ENCODE results near the gene KSR2.
"Not testable (repeated sequence)": the region's sequence is repeated elsewhere in the genome, so short reads cannot be mapped to it uniquely, and the experiment has no call there.

Gene KSR2

GRCh38 chr12:117679776-117680175 is 289.0 kb downstream of the KSR2 start:
- FAIRE-seq: no peak

- no peak for FAIRE-seq
Measured at GRCh38 chr12:117674763-117675162, 294.0 kb downstream of the KSR2 start.

- FAIRE-seq: no peak
Measured at GRCh38 chr12:117674313-117674712, 294.5 kb downstream of the KSR2 start.

GRCh38 chr12:117671734-117672133 is 297.1 kb downstream of the KSR2 start:
- FAIRE-seq: no peak

- FAIRE-seq: no peak
Measured at GRCh38 chr12:117664169-117664568, 304.6 kb downstream of the KSR2 start.

- no peak for FAIRE-seq
Measured at GRCh38 chr12:117662620-117663395, 306.0 kb downstream of the KSR2 start.

- FAIRE-seq: no peak
Measured at GRCh38 chr12:117662220-117662619, 306.6 kb downstream of the KSR2 start.

GRCh38 chr12:117661471-117661870 is 307.3 kb downstream of the KSR2 start:
- no peak for FAIRE-seq

- no peak for FAIRE-seq
Measured at GRCh38 chr12:117660896-117661295, 307.9 kb downstream of the KSR2 start.

GRCh38 chr12:117658226-117658625 is 310.6 kb downstream of the KSR2 start:
- FAIRE-seq: no peak

GRCh38 chr12:117649796-117650195 is 319.0 kb downstream of the KSR2 start:
- no peak for FAIRE-seq

- no peak for FAIRE-seq
Measured at GRCh38 chr12:117646520-117646919, 322.3 kb downstream of the KSR2 start.

GRCh38 chr12:117645473-117645872 is 323.3 kb downstream of the KSR2 start:
- no peak for FAIRE-seq

- no peak for FAIRE-seq
Measured at GRCh38 chr12:117643971-117644370, 324.8 kb downstream of the KSR2 start.

GRCh38 chr12:117641885-117642284 is 326.9 kb downstream of the KSR2 start:
- no peak for FAIRE-seq

GRCh38 chr12:117640511-117640910 is 328.3 kb downstream of the KSR2 start:
- no peak for FAIRE-seq

GRCh38 chr12:117629454-117629853 is 339.3 kb downstream of the KSR2 start:
- no peak for FAIRE-seq

GRCh38 chr12:117628711-117629110 is 340.1 kb downstream of the KSR2 start:
- FAIRE-seq: not testable (repeated sequence)

GRCh38 chr12:117622741-117623140 is 346.0 kb downstream of the KSR2 start:
- FAIRE-seq: no peak

GRCh38 chr12:117622087-117622486 is 346.7 kb downstream of the KSR2 start:
- FAIRE-seq: no peak

GRCh38 chr12:117607778-117608177 is 361.0 kb downstream of the KSR2 start:
- no peak for FAIRE-seq

- FAIRE-seq: no peak
Measured at GRCh38 chr12:117606945-117607344, 361.8 kb downstream of the KSR2 start.

GRCh38 chr12:117606024-117606423 is 362.8 kb downstream of the KSR2 start:
- FAIRE-seq: no peak

- FAIRE-seq: no peak
Measured at GRCh38 chr12:117603316-117604113, 365.3 kb downstream of the KSR2 start.

All from A204.1 (cell line).